ENCODE data around the gene TNFRSF8.

- TF ChIP-seq POLR2A (IDR thresholded peaks at IDR 0.05; ENCODE audit: low read length) (no peak), GATA1 (IDR thresholded peaks at IDR 0.05; ENCODE audit: low read depth, low read length) (no peak)
These were observed 126.2 kb downstream of the TNFRSF8 start for GRCh38 chr1:12189328-12189682.

Data from erythroblast (primary cell).